A673 (cell line): Measurements from ENCODE around the gene EED. TPM values are rescaled to one million over a fixed set of nuclear protein-coding genes. Genes with fewer than 3 reads are reported as not detected.
"Not testable (repeated sequence)": the region's sequence is repeated elsewhere in the genome, so short reads cannot be mapped to it uniquely, and the experiment has no call there.

ENCODE experiments used
- BruUV-seq: library from RNA; stranded (reverse); fragments of 400-500 nt; replicated peaks from 2 replicates; lab custom pipeline; 2021; lab: Mats Ljungman, UMichigan
- CTCF ChIA-PET: fragments of 300-600 bp; sonication (Branson Sonifier 250); formaldehyde crosslinking; loops from one replicate; lab custom pipeline; 2022; ENCODE audit warnings: antibody characterized with exemption; lab: Charles Lee
- POLR2A ChIA-PET: fragments of 300-600 bp; sonication (Branson Sonifier 250); formaldehyde crosslinking; loops from one replicate; lab custom pipeline; 2022; ENCODE audit warnings: antibody characterized with exemption; ENCODE audit not compliant: low non-redundant PET; lab: Charles Lee
- DNase-seq: peaks from one replicate; pipeline ENCODE4 v3.0.0-alpha.2; 2015; ENCODE audit warnings: low spot score
- H3K27ac ChIP-seq: fragments of 200-600 bp; sonication (generic); 2 replicates; pipeline ENCODE4 v1.5.1; 2016; ENCODE audit warnings: mixed run types, low read depth, mild to moderate bottlenecking, mixed read lengths, antibody characterized with exemption, low read length; ENCODE audit not compliant: poor library complexity, severe bottlenecking
- H3K27me3 ChIP-seq: fragments of 200-600 bp; sonication (generic); replicated peaks from 2 replicates; pipeline ENCODE4 v1.6.1; 2017; ENCODE audit warnings: mixed run types, low read depth, mild to moderate bottlenecking, mixed read lengths, antibody characterized with exemption, low read length; ENCODE audit not compliant: insufficient read depth, poor library complexity
- H3K36me3 ChIP-seq: fragments of 200-600 bp; sonication (generic); 2 replicates; pipeline ENCODE4 v1.6.1; 2016; ENCODE audit warnings: mixed run types, mild to moderate bottlenecking, mixed read lengths, antibody characterized with exemption, low read length; ENCODE audit not compliant: insufficient read depth, poor library complexity, severe bottlenecking
- H3K4me1 ChIP-seq: fragments of 200-600 bp; sonication (generic); 2 replicates; pipeline ENCODE4 v1.6.1; 2017; ENCODE audit warnings: mixed run types, mild to moderate bottlenecking, mixed read lengths, antibody characterized with exemption, low read length; ENCODE audit not compliant: insufficient read depth, poor library complexity, severe bottlenecking
- H3K4me3 ChIP-seq: fragments of 200-600 bp; sonication (generic); 2 replicates; pipeline ENCODE4 v1.5.1; 2016; ENCODE audit warnings: low read depth, mixed run types, mild to moderate bottlenecking, mixed read lengths, low read length; ENCODE audit not compliant: poor library complexity, severe bottlenecking
- H3K9me3 ChIP-seq: fragments of 200-600 bp; sonication (generic); 2 replicates; pipeline ENCODE4 v1.6.1; 2016; ENCODE audit warnings: mixed run types, low read depth, mild to moderate bottlenecking, mixed read lengths, antibody characterized with exemption, low read length; ENCODE audit not compliant: poor library complexity, severe bottlenecking
- CTCF ChIP-seq: fragments of 300-800, 200-600 bp; sonication (generic); conservative IDR thresholded peaks from 2 replicates; pipeline ENCODE4 v1.5.1; 2017; ENCODE audit warnings: low read depth, mild to moderate bottlenecking, antibody characterized with exemption, low read length, moderate library complexity, mixed read lengths
- EZH2 ChIP-seq: fragments of 200-600 bp; sonication (generic); IDR thresholded peaks from 2 replicates; pipeline ENCODE4 v1.6.1; 2017; ENCODE audit warnings: borderline replicate concordance, low read depth, mild to moderate bottlenecking, mixed read lengths, antibody characterized with exemption, low read length; ENCODE audit not compliant: poor library complexity, severe bottlenecking
- intact Hi-C: fragments of 100-400 bp; cut with micrococcal nuclease; formaldehyde crosslinking; loops from one replicate; pipeline ENCODE4 v1.10.0; 2022; ENCODE audit not compliant: unreplicated experiment
- total RNA-seq: library from RNA; stranded (reverse); gene quantifications from 2 replicates; pipeline ENCODE4 v1.2.3, GENCODE V29; 2021

Gene EED
- total RNA-seq, 1 experiment from 2014 or later, result 43.4 TPM

GRCh38 chr11:86302092-86302793 is 57.7 kb downstream of the EED start, which contains the start of gene HIKESHI:
Gene HIKESHI, plus strand, starts transcription at chr11:86302240. Its CDS starts 209 bp downstream, at chr11:86302449.
- no peaks in the 10 kb centered on the region for H3K9me3 ChIP-seq
- ChIA-PET POLR2A (interaction anchor here (0.6 kb wide), 1 partner anchor 470 kb away, joined by 3 read pairs; no protein-coding TSS in a partner anchor), CTCF (interaction anchor here (0.7 kb wide), 1 partner anchor 447 kb away, joined by 7 read pairs; the partner anchor contains the start of gene CCDC83)
- H3K27me3 ChIP-seq, result no peaks in the 10 kb centered on the region
- no TSS peak for BruUV-seq
- peak within 1 kb of the TSS; percentile 80 for H3K27ac ChIP-seq
- DNase-seq, result peak; percentile 100
- H3K36me3 ChIP-seq, result no peaks in the 10 kb centered on the region
- H3K4me3 ChIP-seq, result peak within 1 kb of the TSS; percentile 75
- H3K4me1 ChIP-seq, result peaks cover 5% of the 10 kb centered on the region
- TF ChIP-seq EZH2 (no peak), CTCF (no peak)
- intact Hi-C loops, result no loop called here

GRCh38 chr11:86303257-86303656 is 58.7 kb downstream of the EED start:
- H3K27me3 ChIP-seq, result no peaks in the 10 kb centered on the region
- DNase-seq, result peak; percentile 57
- peaks cover 5% of the 10 kb centered on the region for H3K4me1 ChIP-seq
- H3K9me3 ChIP-seq, result no peaks in the 10 kb centered on the region
- no peaks in the 10 kb centered on the region for H3K36me3 ChIP-seq
- H3K4me3 ChIP-seq, result peak overlapping the region; percentile 75
- BruUV-seq, result no TSS peak
- H3K27ac ChIP-seq, result no peak overlapping the region
- no peak for TF ChIP-seq EZH2
- TF ChIP-seq CTCF, result no peak
- POLR2A ChIA-PET, result no interaction called here
- intact Hi-C loops, result no loop called here
- CTCF ChIA-PET, result no interaction called here

- H3K4me3 ChIP-seq, intact Hi-C loops, H3K36me3 ChIP-seq, BruUV-seq, POLR2A ChIA-PET, DNase-seq, CTCF ChIA-PET, H3K4me1 ChIP-seq, H3K9me3 ChIP-seq, H3K27me3 ChIP-seq, H3K27ac ChIP-seq: not testable (repeated sequence)
These were observed 64.2 kb downstream of the EED start for GRCh38 chr11:86308710-86309109.

GRCh38 chr11:86313793-86314192 is 69.2 kb downstream of the EED start:
- DNase-seq, result no peak
- Histone ChIP-seq H3K27me3 (no peaks in the 10 kb centered on the region), H3K4me3 (no peak overlapping the region), H3K27ac (no peak overlapping the region), H3K36me3 (peaks cover 7% of the 10 kb centered on the region), H3K9me3 (no peaks in the 10 kb centered on the region), H3K4me1 (no peaks in the 10 kb centered on the region)
- BruUV-seq, result no TSS peak
- POLR2A ChIA-PET, result interaction anchor here (0.6 kb wide), 1 partner anchor 15 kb away, joined by 3 read pairs; no protein-coding TSS in a partner anchor
- CTCF ChIA-PET, result no interaction called here
- no peak for TF ChIP-seq CTCF
- TF ChIP-seq EZH2, result no peak
- intact Hi-C loops, result no loop called here
